ENCODE results near the gene PTPRN2.

Gene PTPRN2

DNA sequence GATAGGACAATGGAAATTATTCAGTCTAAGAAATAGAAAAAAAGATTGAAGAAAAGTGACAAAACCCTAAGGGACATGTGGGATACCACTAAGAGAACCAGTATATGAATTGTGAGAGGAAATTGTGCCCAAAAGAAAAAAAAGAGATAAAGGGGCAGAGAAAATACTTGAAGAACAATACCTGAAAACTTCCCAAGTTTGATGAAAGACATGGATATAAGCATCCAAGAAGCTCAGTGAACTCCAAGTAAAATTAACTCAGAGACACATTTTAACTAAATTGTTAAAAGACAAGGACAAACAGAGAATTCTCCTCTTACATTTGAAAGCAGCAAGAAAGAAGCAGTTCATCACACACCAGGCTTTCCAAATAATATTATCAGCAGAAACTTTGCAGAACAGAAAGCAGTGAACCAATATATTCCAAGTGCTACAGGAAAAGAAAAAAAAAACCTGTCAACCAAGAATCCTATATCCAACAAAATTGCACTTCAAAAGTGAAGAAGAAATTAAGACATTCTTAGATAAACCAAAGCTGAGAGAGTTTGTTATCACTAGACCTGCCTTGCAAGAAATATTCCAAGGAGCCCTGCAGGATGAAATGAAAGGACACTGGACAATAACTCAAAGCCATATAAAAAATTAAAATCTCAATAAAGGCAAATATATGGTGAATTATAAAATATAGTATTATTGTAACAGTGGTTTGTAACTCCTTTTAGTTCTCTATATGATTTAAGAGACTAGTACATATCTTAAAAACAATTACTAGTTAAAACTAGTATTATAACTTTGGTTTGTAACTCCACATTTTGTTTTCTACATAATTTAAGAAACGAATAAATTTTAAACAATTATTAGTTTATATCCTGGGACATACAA, 470.0 kb downstream of the PTPRN2 start:
- in situ Hi-C loops (cut with MboI; ENCODE audit: low sequenced_read_pairs, unreplicated experiment), result no loop called here
- TF ChIP-seq, protein P1, sequence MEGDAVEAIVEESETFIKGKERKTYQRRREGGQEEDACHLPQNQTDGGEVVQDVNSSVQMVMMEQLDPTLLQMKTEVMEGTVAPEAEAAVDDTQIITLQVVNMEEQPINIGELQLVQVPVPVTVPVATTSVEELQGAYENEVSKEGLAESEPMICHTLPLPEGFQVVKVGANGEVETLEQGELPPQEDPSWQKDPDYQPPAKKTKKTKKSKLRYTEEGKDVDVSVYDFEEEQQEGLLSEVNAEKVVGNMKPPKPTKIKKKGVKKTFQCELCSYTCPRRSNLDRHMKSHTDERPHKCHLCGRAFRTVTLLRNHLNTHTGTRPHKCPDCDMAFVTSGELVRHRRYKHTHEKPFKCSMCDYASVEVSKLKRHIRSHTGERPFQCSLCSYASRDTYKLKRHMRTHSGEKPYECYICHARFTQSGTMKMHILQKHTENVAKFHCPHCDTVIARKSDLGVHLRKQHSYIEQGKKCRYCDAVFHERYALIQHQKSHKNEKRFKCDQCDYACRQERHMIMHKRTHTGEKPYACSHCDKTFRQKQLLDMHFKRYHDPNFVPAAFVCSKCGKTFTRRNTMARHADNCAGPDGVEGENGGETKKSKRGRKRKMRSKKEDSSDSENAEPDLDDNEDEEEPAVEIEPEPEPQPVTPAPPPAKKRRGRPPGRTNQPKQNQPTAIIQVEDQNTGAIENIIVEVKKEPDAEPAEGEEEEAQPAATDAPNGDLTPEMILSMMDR (IDR thresholded peaks at IDR 0.05; ENCODE audit: borderline replicate concordance, control extremely low read depth, extremely low read depth, insufficient read depth, missing control alignments), result no peak
- DNase-seq (ENCODE audit: low spot score), result no peak

DNA sequence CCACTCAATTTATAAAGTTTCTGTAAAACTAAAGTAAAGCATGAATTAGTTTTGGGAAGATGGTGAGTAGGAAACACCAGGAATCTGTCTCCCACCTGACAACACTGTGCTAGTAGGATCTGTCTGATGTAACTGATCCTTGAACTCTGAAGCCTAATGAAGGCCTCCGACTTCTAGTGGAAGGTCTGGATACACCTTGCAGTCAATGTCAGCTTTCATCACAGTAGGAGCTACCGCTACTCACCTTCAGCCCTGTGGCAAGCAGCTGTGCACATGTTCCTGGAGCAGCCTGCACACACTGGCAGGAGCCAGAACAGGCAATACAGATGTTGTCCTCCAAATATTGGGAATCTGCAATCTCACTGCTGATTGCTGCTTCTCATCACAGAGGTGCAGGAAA, 471.4 kb downstream of the PTPRN2 start:
- TF ChIP-seq, protein P1 (IDR thresholded peaks at IDR 0.05; ENCODE audit: borderline replicate concordance, control extremely low read depth, extremely low read depth, insufficient read depth, missing control alignments), result no peak
- in situ Hi-C loops (cut with MboI; ENCODE audit: low sequenced_read_pairs, unreplicated experiment), result no loop called here
- no peak for DNase-seq (ENCODE audit: low spot score)

DNA sequence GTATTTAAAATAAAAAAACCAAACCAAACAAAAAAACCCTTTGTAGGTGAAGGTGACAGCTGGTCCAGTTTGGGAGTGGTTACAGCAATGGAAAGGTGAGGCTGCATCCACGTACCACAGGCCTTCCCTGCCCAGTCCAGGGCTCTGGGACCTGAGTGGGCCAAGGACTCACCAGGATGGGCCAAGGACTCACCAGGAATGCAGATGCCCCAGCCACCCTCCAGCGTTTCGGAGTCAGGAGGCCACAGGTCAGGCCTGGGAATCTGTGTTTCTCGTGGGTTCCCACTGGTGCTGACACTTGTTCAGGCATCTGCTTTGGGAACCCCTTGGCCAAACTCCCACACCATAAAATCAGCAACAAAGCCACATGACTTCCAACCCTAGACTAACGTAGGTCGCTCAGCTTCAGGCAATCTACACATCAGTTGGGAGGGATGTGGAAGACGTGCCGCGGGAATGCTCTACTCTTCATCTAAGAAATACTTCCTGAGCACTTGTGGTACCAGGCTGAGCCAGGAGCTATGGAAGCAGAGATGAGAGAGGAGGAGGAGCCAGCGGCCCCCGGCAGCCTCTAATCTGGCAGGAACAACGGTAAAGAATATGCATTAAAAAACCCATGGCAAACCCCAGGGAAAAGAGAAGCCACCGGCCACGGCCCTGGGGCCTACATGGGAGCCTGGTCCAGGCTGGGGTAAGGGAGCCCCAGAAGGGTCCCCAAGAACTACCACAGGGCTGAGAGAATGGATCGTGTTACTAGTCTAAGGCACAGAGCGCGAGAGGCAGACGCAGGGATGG, 473.4 kb downstream of the PTPRN2 start:
- in situ Hi-C loops (cut with MboI; ENCODE audit: low sequenced_read_pairs, unreplicated experiment), result no loop called here
- DNase-seq (ENCODE audit: low spot score), result no peak
- TF ChIP-seq, protein P1 (IDR thresholded peaks at IDR 0.05; ENCODE audit: borderline replicate concordance, control extremely low read depth, extremely low read depth, insufficient read depth, missing control alignments), result no peak

DNA sequence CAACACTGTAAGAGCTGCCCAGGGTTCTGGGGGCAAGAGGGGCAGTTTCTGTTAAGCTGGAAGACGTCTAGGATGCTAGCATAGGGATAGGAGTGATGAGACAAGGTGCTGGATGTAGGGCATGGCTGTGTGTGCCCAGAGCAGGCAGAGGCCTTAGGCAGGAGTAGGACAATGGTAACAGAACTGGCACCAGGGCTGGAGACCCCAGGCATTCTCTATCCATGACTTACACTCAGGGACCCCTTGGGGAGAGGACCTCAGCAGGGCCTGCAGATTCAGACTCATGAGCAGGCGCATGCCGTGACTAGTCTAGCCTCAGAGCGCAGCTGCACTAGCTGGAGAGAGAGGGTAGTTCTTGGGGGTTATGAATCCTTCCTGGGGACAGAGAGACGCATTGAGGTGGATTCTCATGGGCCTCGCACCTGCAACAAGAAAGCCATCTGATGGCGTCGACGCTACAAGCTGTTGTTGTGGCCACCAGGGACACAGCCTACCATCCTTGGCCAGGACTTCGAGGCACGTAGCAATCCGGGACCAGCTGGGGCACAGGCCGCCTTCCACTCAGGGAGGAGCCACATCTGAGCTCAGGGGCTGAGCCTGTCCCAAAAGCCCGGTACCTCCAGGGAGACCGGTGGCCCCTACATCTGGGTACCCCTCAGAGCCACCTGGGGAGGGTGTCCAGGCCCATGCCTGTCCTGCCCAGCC, 474.1 kb downstream of the PTPRN2 start:
- TF ChIP-seq, protein P1 (IDR thresholded peaks at IDR 0.05; ENCODE audit: borderline replicate concordance, control extremely low read depth, extremely low read depth, insufficient read depth, missing control alignments), result no peak
- in situ Hi-C loops (cut with MboI; ENCODE audit: low sequenced_read_pairs, unreplicated experiment), result no loop called here
- DNase-seq (ENCODE audit: low spot score), result no peak

DNA sequence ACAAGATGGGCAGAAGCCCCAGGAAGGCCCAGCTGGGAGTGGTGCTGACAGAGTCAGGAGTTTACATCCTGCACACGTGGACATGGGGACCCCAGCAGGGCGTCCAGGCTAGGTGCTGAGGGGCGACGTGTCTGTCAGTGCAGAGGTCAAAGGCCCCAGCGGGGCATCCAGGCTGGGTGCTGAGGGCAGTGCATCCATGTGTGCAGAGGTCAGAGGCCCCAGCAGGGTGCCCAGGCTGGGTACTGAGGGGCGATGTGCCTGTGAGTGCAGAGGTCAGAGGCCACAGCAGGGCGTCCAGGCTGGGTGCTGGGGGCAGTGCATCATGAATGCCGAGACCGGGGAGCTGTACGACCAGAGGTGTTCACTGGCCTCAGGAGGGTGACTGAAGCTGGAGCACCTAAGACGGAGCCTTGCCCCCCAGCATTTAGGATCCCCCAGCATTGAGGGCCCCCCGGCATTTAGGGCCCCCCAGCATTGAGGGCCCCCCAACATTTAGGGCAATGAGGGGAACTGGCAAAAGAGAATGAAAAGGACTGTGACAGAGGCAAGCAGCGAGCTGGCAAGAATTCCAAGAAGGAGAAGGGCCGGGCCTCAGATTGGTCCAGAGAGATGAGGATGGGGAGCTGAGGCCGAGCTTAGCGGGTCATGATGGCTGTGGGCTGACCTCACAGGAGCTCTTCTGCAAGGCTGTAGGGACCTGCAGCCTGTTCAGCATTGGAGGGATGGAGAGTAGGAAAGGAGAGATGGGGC, 474.9 kb downstream of the PTPRN2 start:
- in situ Hi-C loops (cut with MboI; ENCODE audit: low sequenced_read_pairs, unreplicated experiment), result no loop called here
- no peak for DNase-seq (ENCODE audit: low spot score)
- TF ChIP-seq, protein P1 (IDR thresholded peaks at IDR 0.05; ENCODE audit: borderline replicate concordance, control extremely low read depth, extremely low read depth, insufficient read depth, missing control alignments), result no peak
